Measurements from ENCODE around the gene CYBRD1.

DNA sequence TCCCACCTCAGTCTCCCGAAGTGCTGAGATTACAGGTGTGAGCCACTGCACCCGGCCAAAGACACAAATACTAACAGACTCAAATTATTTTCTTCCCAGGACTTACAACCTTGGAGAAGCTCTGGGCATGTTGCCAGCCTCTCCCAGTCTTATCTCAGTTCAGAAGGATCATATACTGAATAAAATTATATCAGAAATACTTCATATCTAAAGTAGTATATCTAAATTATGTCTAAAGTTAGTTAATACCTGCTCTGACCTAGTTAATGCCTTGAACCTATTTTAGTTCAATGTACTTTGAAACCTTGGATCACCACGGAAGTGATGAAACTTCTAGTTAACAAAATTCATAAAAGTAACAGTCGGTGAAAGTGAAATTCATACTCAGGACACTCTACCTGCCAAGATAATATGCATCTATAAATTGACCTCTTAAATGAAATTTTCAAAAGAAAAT, 34.4 kb upstream of the CYBRD1 start:
- TF ChIP-seq, protein P1, sequence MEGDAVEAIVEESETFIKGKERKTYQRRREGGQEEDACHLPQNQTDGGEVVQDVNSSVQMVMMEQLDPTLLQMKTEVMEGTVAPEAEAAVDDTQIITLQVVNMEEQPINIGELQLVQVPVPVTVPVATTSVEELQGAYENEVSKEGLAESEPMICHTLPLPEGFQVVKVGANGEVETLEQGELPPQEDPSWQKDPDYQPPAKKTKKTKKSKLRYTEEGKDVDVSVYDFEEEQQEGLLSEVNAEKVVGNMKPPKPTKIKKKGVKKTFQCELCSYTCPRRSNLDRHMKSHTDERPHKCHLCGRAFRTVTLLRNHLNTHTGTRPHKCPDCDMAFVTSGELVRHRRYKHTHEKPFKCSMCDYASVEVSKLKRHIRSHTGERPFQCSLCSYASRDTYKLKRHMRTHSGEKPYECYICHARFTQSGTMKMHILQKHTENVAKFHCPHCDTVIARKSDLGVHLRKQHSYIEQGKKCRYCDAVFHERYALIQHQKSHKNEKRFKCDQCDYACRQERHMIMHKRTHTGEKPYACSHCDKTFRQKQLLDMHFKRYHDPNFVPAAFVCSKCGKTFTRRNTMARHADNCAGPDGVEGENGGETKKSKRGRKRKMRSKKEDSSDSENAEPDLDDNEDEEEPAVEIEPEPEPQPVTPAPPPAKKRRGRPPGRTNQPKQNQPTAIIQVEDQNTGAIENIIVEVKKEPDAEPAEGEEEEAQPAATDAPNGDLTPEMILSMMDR (IDR thresholded peaks at IDR 0.05): no peak
- no peak for TF ChIP-seq EP300 (IDR thresholded peaks at IDR 0.05)
